Hindlimb muscle (tissue), 1 donor: ENCODE results near the gene DNAAF5. TPM values are rescaled to one million over a fixed set of nuclear protein-coding genes. Genes with fewer than 3 reads are reported as not detected.
A peak's percentile ranks its signal among the peaks of the same experiment; 100 is the strongest.
"Not testable (repeated sequence)": the region's sequence is repeated elsewhere in the genome, so short reads cannot be mapped to it uniquely, and the experiment has no call there.

Experiments used
- DNase-seq: peaks from one replicate; pipeline ENCODE4 v3.0.0-alpha.2; 2013
- polyA plus RNA-seq: library from polyadenylated mRNA; unstranded; fragments of 120-200 nt; gene quantifications from one replicate; pipeline ENCODE4 v1.2.1, GENCODE V29; 2013; ENCODE audit not compliant: insufficient read length

DNAAF5 gene
- polyA plus RNA-seq, 1 donor: 31.6 TPM

DNA sequence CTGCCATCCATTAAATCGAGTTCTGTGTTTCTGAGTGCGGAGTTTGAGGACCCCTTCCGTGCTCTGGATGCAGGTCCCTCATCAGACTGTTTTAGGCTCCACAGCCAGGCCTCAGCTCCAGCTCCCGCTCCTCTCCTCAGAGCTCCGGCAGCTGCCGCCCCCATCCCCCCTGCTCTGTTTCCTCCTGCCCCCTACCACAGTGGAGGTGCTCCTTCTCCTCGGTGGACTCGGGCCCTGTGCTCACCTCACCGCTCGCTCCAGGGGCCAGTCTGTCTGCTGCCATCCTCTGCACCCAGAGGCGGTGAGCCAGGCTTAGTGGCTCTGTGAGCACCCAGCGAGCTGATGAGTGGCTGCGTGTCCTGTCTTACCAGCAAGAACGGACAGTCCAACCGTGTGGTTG lies 21.9 kb downstream of the DNAAF5 start:
- DNase-seq: no peak

DNA sequence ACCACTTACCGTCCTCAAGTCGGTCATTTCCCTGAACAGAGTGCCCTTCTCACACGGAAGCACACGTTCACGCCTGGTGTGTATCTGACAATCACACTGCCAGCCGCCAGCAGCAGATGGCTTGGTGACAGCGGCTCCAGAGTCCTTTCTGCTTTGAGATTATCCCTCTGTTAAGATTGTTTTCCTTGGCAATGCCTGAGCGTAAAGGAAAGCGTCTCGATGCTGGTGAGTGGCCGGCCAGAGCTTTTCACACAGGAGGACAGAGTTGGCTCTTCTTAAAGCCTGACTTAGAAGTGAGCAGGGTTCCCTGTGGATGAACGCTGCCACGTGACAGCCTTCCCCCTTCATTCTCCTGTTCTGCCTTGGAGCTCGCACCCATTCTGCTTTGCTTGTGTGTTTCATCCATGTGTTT lies 22.6 kb downstream of the DNAAF5 start:
- DNase-seq: peak; percentile 71

DNA sequence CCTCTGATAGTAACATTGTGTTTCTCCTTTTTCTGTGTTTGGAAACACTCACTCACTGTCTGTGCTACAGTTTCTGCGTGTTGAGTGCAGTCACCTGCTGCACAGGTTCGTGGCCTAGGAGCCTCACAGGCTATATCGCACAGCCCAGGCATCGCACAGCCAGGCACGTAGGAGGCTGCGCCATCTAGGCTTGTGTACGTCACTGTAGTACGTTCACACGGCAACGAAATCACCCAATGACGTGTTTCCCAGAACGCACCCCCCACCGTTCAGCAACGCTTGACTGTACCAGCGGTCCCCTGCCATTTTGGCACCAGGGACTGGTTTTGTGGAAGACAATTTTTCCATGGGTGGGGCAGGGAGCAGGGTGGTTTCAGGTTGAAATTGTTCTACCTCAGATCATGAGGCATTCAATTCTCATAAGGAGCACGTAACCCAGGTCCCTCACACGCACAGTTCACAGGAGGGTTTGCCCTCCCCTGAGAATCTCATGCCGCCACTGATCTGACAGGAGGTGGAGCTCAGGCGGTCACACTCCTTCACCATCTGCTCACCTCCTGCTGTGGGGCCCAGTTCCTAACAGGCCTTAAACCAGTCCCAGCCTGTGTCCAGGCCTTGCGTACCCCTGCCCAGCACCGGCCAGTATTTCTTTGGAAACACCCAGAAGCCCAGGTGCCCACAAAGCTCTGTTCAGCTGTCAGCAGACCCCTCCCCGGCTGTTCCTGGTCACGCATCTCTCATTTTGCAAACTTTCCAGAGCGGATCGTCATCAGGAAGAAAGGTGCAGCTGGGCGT lies 23.8 kb downstream of the DNAAF5 start:
- DNase-seq: no peak

DNA sequence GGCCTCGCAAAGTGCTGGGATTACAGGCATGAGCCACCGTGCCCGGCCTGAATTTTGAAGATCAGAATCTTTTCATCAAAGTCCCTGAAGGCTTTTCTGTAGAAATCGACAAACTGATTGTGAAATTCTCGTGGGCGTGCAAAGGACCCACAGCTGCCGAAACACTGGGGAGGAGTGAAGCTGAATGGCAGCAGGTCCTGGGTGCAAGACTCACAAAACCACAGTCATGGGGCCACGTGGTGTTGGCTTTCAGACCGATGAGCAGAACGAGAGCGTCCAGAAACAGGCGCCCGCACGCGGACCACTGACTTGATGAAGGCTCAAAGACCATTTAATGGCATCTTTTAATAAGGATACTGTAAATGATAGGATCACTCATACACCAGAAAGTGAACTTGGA lies 25.3 kb downstream of the DNAAF5 start:
- no peak for DNase-seq

DNA sequence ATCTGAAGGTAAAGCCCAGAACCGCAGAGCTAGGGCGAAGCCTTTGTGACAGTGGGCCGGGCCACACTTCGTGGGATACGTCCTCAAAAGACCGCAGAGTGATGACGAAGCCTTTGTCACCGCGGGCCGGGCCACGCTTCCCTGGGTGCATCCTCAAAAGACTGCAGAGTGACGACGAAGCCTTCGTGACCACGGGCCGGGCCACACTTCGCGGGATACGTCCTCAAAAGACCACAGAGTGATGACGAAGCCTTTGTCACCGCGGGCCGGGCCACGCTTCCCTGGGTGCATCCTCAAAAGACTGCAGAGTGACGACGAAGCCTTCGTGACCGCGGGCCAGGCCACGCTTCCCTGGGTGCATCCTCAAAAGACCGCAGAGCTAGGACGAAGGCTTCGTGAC lies 25.8 kb downstream of the DNAAF5 start:
- DNase-seq: not testable (repeated sequence)

DNA sequence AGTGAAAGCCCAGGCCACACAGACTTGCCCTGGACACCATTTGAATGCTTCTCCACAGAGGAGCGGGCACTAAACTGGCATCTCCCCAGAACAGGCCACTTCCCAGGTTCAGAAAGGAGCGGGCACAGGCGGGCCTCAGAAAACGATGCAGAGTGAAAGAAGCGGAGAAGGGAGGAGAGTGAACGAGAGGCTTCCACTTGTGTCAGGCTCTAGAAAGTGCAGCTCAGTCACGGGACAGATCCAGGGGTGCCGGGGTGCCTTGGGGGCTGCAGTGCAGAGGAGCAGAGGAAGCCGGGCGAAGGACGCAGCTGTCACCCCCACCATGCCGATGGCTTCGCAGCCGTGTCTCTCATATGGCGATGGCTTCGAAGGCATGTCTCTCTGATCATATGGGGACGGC lies 26.7 kb downstream of the DNAAF5 start:
- no peak for DNase-seq

DNA sequence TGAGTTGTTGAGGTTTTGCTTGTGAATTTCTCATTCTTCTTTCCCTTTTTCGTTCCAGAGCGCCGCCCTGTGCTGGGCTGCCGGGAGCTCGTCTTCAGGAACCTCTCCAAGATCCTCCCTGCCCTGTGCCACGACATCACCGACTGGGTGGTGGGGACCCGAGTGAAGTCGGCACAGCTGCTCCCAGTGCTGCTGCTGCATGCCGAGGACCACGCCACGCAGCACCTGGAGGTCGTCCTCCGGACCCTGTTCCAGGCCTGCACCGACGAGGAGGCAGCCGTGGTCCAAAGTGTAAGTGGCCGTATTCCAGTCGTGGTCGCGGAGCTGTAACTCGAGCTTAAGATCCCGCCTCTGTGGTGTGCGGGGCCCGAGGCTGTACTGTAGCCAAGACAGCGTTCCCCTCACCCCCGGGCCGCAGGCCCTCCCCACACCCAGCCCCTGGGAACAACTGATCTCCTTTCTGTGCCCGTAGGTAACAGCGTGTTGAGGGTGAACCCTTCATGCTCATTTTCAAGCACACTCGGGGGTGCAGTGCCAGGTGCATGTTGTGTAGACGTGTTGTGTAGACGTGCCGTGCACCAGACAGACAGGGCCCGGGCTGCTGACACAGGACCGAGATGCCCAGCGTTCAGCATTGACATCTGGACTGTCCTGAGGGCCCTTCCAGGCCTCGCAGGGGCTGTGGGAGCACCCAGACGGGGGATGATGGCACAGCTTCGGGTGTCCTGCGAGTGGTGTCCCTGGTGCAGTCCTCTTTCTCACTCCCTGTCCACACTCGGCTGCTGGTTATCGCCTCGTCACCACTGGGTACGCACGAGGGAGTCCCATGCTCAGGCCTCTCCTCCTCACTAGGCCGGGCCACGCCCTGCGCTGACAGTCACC lies 28.3 kb downstream of the DNAAF5 start:
- no peak for DNase-seq

DNA sequence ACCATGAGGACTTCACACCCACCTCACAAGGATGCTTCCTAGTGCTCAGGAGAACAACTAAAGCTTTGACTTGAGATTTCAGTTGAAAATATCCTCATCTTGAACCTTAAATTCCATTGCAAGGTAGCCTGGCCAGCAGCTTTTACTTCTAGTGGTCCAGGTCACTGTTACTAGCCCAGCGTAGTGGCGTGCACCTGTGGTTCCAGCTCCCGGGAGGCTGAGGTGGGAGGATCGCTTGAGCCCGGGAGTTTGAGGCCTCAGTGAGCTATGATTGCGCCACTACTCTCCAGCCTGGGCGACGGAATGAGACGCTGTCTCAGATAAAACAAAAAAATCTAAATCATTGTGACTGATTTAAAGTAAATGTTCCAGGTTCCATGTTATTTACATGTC lies 28.9 kb downstream of the DNAAF5 start:
- DNase-seq: no peak

DNA sequence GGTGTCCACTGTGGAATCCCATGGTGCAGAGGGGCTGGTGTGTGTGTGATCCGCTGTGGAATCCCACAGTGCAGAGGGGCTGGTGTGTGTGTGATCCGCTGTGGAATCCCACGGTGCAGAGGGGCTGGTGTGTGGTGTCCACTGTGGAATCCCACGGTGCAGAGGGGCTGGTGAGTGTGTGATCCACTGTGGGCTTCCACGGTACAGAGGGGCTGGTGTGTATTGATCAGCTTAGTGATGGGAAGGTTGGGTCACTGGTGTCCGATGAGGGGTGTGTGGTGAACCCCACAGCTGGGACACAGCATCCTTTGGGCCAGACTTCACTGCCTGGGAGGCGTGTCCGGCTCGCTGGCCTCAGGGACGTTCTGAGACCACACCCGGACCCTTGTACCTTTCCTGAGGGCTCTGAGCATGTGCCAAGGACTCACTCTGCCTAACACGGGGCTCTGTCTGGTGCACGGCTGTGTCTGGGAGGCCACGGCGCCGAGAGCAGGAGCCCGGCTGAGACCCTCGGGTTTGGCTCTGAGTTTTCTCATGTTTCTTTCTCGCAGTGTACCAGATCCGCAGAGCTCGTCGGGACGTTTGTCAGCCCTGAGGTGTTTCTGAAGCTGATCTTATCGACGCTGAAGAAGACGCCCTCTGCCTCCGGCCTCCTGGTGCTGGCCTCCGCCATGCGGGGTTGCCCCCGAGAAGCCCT lies 29.9 kb downstream of the DNAAF5 start:
- no peak for DNase-seq

DNA sequence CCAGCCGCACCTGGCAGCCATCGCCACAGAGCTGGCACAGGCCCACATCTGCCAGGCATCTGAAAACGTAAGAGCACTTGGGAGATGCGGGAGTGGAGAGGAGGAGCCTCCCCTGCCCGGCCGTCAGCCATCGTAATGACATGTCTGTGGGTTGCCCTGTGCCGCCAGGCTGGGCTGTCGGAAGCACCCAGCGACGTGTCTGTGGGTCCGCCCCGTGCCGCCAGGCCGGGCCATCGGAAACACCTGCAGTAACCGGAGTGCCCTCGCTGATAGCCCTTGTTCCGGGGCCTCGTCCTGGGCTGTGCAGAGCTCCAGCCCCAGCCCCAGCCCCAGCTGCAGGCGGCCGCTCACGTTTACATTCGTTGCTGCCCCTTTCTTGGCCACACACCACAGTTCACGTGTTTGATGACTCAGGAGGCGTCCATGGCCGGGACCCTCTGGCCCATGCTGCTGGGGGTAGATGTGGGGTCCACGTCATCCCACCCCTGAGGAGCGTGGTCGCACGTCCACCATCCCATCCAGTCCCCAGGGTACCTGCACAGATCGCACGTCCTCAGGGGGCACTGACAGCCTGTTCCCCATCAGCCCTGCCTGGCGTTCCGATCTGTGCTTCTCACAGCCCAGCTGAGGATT lies 30.5 kb downstream of the DNAAF5 start:
- DNase-seq: no peak

DNA sequence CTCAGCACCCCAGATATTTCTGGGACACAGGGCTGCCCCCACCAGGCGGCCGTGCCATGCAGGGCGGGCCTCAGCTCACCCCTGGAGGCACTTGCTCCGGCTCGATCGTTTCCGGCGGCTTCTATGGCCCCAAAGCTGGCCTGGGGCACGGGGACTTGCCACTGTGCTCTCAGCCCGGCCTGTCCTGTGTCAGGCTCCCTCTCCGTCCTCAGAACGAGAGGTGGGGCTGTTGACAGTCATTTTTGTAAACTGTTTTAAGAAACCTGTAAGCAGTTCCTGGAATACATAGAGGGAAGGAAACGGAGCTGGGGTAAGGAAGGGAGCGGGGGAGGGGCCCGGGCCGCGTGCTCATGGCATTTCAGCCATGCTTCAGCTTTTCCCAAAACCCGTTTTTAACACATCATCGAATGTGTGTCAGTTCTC lies 31.3 kb downstream of the DNAAF5 start:
- DNase-seq: no peak

DNA sequence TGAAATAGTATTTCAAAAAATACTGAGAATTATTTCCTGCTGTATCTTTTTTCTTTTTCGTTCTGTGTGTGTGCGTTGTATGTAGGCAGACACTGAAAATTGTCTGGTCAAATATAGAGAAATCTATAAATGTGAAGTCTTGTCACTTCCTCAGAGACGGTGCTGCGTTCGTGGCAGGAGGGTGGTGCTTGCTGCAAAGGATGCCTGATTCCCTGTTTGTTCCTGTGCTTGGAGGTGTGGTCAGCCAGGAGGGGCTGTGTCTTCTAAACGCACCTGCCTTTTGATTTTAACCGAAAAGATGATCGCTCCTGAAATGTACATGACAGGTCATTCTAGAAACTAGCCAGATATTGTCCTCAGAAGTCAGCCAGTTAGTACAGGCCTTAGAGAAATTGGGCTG lies 33.1 kb downstream of the DNAAF5 start:
- no peak for DNase-seq

DNA sequence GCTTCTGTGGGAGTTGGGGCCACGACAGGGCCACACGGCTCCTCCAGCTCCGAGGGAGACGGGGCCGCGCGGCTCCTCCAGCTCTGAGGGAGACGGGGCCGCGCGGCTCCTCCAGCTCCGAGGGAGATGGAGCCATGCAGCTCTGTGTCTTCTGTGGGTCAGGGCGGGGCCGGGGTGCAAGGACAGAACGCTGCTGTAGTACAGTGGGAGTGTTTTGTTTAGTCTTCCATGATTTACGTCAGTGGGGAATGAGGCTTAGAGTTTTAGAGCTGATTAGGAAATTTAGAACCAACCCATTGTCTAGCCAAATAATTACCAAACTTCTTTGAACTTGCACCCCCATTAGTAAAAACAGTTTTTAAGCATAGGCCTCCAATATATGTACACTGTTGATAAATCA lies 33.5 kb downstream of the DNAAF5 start:
- no peak for DNase-seq

DNA sequence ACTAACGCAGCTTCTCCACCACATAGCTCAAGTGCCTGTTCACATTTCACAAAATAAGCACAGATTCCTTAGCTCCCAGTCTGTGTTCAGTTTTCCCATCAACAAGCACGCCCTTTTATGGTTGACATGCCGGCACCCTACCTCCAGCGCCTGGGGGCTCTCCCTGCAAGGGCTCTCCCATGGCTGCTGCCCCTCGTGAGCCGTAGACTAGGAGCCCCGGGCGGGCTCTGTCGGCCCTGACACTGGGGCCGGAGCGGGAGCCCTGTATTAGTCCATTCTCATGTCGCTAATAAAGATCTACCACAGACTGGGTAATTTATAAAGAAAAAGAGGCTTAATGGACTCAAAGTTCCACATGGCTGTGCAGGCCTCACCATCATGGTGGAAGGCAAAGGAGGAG lies 34.6 kb downstream of the DNAAF5 start:
- no peak for DNase-seq

DNA sequence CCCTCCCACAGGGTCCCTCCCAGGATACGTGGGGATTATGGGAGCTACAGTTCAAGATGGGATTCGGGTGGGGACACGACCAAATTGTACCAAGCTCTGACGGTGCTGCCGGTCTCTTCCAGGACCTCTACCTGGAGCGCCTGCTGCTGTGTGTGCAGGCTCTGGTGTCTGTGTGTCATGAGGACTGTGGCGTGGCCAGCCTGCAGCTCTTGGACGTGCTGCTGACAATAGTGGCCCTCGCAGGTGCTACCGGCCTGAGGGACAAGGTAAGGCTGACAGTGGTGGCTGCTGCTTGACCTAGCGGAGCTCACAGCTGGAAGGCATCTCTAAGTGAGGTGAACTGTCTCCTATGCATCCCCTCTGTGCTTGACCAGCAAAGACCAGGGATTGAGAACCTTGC lies 35.1 kb downstream of the DNAAF5 start:
- no peak for DNase-seq

DNA sequence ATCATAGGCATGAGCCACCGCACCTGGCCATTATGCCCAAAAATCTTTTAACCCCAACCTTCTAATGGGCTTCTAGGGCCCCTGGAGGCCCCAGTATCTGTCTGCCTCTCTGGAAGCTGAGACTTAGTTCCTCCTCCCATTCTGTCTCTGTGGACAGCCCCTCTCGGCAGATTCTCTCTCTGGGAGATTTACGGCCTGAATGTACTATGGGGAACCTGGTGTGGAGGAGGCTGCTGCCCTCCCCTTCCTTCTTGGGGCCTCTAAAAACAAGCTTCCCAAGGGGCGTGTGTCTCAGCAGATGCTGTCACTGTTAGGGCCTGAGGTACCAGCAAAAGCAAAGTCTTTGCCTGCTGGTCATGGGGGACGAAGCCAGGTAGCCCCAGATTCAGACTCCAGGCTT lies 36.4 kb downstream of the DNAAF5 start:
- DNase-seq: no peak

DNA sequence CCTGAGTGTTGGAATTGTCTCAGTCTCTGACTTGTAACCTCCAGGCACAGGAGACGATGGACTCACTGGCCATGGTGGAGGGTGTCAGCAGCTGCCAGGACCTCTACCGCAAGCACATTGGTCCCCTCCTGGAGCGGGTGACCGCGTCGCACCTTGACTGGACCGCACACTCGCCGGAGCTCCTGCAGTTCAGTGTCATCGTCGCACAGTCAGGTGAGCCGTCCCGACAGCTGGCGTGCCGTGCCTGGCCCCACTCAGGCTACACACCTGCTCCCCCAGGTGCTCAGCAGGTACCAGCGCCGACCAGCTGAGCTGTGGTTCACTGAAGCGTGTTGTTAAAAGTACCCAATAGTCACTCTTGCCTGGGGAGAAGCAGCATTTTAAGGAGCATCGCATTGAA lies 37.3 kb downstream of the DNAAF5 start:
- no peak for DNase-seq

DNA sequence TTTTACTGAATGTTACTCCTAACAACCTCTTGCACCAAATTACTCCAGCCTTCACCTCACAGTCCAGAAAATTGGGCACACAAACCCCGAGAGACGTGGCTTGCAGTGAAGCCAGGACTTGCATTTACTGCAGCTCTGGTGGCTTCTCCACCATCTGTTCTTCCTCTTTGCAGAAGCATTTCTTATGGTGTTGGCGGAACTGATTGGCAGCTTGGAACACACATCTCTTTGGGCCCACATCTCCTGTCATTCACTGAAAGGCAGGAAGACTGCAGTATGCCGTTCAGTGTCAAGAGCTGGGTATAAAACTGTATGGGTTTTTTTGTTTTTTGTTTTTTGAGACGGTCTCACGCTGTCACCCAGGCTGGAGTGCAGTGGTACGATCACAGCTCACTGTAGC lies 38.9 kb downstream of the DNAAF5 start:
- no peak for DNase-seq

DNA sequence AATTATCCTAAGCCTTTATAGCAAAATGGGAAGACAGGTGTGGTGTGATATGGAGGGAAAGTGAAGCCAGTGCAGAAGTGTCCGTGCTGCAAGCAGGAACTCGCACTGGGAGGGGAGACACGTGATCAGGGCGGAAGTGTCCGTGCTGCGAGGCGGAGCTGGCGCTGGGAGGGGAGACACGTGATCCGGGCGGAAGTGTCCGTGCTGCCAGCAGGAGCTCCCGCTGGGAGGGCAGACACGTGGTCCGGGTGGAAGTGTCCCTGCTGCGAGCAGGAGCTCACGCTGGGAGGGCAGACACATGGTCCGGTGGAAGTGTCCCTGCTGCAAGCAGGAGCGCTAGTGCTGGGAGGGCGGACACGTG lies 41.1 kb downstream of the DNAAF5 start:
- no peak for DNase-seq

DNA sequence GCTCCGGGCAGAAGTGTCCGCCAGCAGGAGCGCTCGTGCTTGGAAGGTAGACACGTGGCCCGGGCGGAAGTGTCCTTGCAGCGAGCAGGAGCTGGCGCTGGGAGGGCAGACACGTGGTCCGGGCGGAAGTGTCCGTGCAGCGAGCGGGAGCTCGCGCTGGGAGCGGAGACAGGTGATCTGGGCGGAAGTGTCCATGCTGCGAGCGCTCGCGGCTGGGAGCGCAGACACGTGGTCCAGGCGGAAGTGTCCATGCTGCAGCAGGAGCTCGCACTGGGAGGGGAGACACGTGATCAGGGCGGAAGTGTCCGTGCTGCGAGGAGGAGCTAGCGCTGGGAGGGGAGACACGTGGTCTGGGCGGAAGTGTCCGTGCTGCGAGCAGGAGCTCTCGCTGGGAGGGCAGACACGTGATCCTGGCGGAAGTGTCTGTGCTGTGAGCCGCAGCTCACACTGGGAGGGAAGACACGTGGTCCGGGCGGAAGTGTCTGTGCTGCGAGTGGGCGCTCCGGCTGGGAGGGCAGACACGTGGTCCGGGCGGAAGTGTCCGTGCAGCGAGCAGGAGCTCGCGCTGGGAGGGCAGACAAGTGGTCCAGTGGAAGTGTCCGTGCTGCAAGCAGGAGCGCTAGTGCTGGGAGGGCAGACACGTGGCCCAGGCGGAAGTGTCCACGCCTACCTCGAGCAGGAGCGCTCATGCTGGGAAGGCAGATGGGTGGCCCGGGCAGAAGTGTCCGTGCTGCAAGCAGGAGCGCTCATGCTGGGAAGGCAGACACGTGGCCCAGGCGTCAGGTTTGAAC lies 41.6 kb downstream of the DNAAF5 start:
- DNase-seq: no peak

DNA sequence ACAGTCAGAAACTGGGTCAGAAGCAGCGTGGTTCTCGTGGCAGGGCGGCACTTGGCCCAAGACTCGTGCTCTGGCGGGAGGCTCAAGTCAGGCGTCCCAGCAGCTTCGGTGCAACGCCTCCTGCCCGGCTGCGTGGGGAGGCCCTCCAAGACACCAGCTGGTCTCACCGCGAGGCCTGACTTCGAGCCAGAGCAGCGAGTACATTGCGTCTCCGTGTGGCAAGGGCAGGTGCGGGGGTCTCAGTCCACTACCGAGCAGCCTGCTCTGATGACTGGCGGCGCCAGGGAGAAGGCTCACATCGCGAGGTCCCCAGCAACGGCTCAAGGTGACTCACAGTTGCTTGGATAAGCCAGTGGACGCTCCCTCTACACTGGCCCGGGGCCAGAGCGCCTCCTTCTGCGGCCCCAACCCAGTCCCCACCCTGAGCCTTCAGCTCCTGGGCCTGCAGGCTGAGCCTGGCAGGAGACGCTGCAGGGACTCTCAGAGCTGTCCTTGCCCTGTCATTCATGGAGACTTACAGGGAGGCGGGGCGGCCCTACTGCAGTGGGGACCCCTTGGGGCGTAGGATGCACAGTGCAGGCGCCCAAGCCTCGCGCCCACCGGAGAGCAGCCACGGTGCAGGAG lies 42.5 kb downstream of the DNAAF5 start:
- DNase-seq: no peak

DNA sequence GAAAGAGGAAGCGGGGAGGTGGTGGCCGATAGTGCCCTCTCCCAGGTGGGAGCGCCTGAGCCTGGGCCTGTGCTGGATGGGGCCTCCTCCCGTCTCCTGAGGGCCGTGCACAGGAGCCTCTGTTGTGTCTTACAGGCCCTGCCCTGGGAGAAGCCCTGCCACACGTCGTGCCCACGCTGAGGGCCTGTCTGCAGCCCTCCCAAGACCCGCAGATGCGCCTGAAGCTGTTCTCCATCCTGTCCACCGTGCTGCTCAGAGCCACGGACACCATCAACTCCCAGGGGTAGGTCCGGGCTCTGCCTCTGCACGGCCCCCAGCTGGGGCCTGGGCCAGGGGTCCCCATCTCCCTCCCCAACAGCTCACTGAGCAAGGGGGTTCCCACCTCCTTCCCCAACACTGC lies 43.8 kb downstream of the DNAAF5 start:
- DNase-seq: no peak
